Measurements from ENCODE around the gene ZFP69.

The ZFP69 gene

GRCh38 chr1:40534589-40534988, 57.5 kb downstream of the ZFP69 start:
- TF ChIP-seq ZNF121 (tag by site-specific recombination; IDR thresholded peaks at IDR 0.05), result peak; percentile 58
- no peak for TF ChIP-seq KLF8 (tag by site-specific recombination; IDR thresholded peaks at IDR 0.05)
- Histone ChIP-seq H3K36me3 (ENCODE audit: control insufficient read depth in 2 of 2, insufficient read depth in 1 of 2, low read length in 2 of 2) (peaks cover 4 to 13% of the 10 kb centered on the region in 2 experiments; a peak in 2 of 3 replicates), H3K9me3 (ENCODE audit: control insufficient read depth, insufficient read depth, low read depth, low read length) (no peaks in the 10 kb centered on the region), H3K27ac (ENCODE audit: extremely low read depth, low read depth, low read length) (no peak overlapping the region), H3K4me1 (ENCODE audit: control insufficient read depth, insufficient read depth, low read length) (no peaks in the 10 kb centered on the region), H3K4me3 (ENCODE audit: low read depth, low read length) (no peak overlapping the region)
- CTCF ChIA-PET, result no interaction called here
- POLR2A ChIA-PET, result no interaction called here

- ChIA-PET POLR2A (no interaction called here), CTCF (no interaction called here)
- H3K9me3 ChIP-seq (ENCODE audit: control insufficient read depth, insufficient read depth, low read depth, low read length), result no peaks in the 10 kb centered on the region
- peaks cover 4 to 20% of the 10 kb centered on the region in 2 experiments; a peak in 2 of 3 replicates for H3K36me3 ChIP-seq (ENCODE audit: control insufficient read depth in 2 of 2, insufficient read depth in 1 of 2, low read length in 2 of 2)
- H3K4me3 ChIP-seq (ENCODE audit: low read depth, low read length), result no peak overlapping the region
- TF ChIP-seq RBAK (tag by site-specific recombination; IDR thresholded peaks at IDR 0.05), result no peak
- no peaks in the 10 kb centered on the region for H3K4me1 ChIP-seq (ENCODE audit: control insufficient read depth, insufficient read depth, low read length)
- H3K27ac ChIP-seq (ENCODE audit: extremely low read depth, low read depth, low read length), result no peak overlapping the region
These were observed 58.6 kb downstream of the ZFP69 start for GRCh38 chr1:40535732-40536131.

DNA sequence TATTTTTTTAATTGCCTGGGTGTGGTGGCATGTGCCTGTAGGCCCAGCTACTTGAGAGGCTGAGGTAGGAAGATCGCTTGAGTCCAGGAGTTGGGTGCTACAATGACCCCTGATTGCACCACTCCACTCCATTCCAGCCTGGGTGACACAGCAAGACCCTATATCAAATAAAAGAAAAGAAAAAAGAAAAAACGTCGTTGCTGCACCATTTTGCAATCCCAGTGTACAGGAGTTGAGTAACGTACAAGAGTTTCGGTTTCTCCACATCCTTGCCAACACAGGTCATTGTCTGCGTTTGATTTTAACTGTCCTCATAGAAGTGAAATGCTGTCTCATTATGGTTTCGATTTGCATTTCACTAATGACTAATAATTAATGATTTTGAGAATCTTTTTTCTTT, 62.2 kb downstream of the ZFP69 start:
- TF ChIP-seq EGR2 (tag by site-specific recombination; IDR thresholded peaks at IDR 0.05; ENCODE audit: low read depth) (no peak), ZNF202 (tag by site-specific recombination; IDR thresholded peaks at IDR 0.05; ENCODE audit: borderline replicate concordance) (no peak), ZNF585B (tag by site-specific recombination; IDR thresholded peaks at IDR 0.05) (no peak), ZNF266 (tag by site-specific recombination; IDR thresholded peaks at IDR 0.05; ENCODE audit: low read depth) (no peak), ZNF610 (tag by site-specific recombination; IDR thresholded peaks at IDR 0.05; ENCODE audit: borderline replicate concordance) (no peak), IKZF3 (tag by site-specific recombination; IDR thresholded peaks at IDR 0.05) (no peak), ZNF549 (tag by site-specific recombination; IDR thresholded peaks at IDR 0.05) (no peak), ZNF132 (tag by site-specific recombination; IDR thresholded peaks at IDR 0.05; ENCODE audit: borderline replicate concordance) (no peak), ZXDB (tag by site-specific recombination; IDR thresholded peaks at IDR 0.05) (no peak)
- Histone ChIP-seq H3K4me3 (ENCODE audit: low read depth, low read length) (no peak overlapping the region), H3K9me3 (ENCODE audit: control insufficient read depth, insufficient read depth, low read depth, low read length) (no peaks in the 10 kb centered on the region), H3K4me1 (ENCODE audit: control insufficient read depth, insufficient read depth, low read length) (no peaks in the 10 kb centered on the region), H3K36me3 (ENCODE audit: control insufficient read depth in 2 of 2, insufficient read depth in 1 of 2, low read length in 2 of 2) (peaks cover 23 to 55% of the 10 kb centered on the region in 2 experiments), H3K27ac (ENCODE audit: extremely low read depth, low read depth, low read length) (no peak overlapping the region)
- CTCF ChIA-PET, result no interaction called here
- POLR2A ChIA-PET, result no interaction called here
